ENCODE data around the gene CYFIP2.

DNA sequence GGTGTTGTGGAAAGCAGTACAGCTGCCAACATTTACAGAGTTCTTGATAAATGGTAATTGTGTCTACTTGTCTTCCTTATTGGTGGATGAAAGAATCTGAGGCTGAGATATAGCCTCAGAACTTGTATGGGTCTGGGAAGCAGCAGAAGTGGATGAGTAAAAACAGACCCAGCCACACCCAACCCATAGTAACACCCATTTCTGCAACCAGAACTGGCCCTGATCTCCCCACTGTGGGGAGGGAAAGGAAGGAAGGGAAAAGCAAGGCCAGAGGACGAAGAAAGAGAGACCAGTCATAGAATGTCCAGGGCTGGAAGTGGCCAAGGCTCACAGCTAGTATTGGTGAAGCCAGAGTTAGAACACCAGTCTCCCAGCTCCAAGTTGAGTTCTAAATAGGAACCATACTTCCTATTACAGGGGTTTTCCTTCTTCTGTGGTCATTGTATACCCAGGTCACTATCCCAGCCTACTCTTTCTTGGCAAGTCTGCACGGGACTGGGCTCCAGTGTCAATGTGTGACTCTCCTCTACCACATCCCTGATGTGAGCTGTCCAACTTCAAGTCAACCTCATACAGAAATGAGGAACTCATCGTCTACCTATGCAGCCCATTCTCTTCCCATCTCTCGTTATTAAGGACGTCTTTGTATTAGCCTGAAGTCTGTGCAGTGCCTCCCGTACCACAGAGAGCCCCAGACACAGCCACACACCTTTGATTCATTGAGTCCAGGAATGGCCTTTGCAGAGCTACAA is 49.4 kb upstream of the CYFIP2 start:
- TF ChIP-seq, protein P1, sequence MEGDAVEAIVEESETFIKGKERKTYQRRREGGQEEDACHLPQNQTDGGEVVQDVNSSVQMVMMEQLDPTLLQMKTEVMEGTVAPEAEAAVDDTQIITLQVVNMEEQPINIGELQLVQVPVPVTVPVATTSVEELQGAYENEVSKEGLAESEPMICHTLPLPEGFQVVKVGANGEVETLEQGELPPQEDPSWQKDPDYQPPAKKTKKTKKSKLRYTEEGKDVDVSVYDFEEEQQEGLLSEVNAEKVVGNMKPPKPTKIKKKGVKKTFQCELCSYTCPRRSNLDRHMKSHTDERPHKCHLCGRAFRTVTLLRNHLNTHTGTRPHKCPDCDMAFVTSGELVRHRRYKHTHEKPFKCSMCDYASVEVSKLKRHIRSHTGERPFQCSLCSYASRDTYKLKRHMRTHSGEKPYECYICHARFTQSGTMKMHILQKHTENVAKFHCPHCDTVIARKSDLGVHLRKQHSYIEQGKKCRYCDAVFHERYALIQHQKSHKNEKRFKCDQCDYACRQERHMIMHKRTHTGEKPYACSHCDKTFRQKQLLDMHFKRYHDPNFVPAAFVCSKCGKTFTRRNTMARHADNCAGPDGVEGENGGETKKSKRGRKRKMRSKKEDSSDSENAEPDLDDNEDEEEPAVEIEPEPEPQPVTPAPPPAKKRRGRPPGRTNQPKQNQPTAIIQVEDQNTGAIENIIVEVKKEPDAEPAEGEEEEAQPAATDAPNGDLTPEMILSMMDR (IDR thresholded peaks at IDR 0.05), result no peak
- TF ChIP-seq POLR2A (IDR thresholded peaks at IDR 0.05), result no peak
